ENCODE measurements around the gene MTUS2. TPM values are rescaled to one million over a fixed set of nuclear protein-coding genes. Genes with fewer than 3 reads are reported as not detected.

MTUS2 gene
- total RNA-seq, 1 experiment from 2014 or later, result 1.7 TPM

DNA sequence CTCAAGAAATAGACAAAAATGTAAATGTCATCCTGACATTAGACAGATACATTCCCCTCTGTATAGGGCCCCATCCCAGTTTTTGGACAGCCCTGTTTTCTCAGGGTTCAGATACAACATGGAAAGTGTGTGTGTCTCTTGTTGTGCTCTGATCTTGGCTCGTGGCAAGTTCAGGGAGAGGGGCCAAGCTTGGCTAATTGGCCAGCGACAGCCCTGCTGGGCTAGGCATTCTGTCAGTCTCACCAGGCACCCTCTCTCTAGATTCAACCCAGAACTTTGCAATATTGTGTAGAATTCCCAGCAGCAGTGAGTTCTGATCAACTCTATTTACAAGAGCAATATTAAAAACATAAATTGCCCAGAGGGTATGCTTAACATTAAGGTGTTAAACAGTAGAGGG is 30.1 kb downstream of the MTUS2 start:
- H3K27me3 ChIP-seq (replicated peaks; ENCODE audit: control insufficient read depth, insufficient read depth, low read length), result peaks cover 3% of the 10 kb centered on the region; the same call in 1 of the 2 replicates
- ChIA-PET CTCF (no interaction called here), POLR2A (no interaction called here)
- Mint-ChIP-seq H3K4me3 (ENCODE audit: unreplicated experiment) (no peak overlapping the region), H3K36me3 (ENCODE audit: insufficient read depth, unreplicated experiment) (no peaks in the 10 kb centered on the region), H3K27ac (ENCODE audit: unreplicated experiment) (no peak overlapping the region), H3K4me1 (ENCODE audit: low read depth, unreplicated experiment) (no peaks in the 10 kb centered on the region), H3K9me3 (ENCODE audit: unreplicated experiment) (no peaks in the 10 kb centered on the region), H3K27me3 (ENCODE audit: insufficient read depth, unreplicated experiment) (peaks cover 20% of the 10 kb centered on the region)
- intact Hi-C loops (cut with micrococcal nuclease; ENCODE audit: unreplicated experiment), result no loop called here
- no peaks in the 10 kb centered on the region for H3K9me3 ChIP-seq
- H3K4me1 ChIP-seq, result no peaks in the 10 kb centered on the region
- no peak overlapping the region for H3K4me3 ChIP-seq (ENCODE audit: low read depth, low read length)
- H3K36me3 ChIP-seq (ENCODE audit: control insufficient read depth, insufficient read depth, low read length), result no peaks in the 10 kb centered on the region
- BruUV-seq (replicated peaks), result no TSS peak
- no peak for DNase-seq
- TF ChIP-seq CTCF (IDR thresholded peaks at IDR 0.05; ENCODE audit: insufficient read depth in 1 of 2, low read depth in 1 of 2, low read length in 1 of 2, severe bottlenecking in 1 of 2, unreplicated experiment in 1 of 2), result no peak

GRCh38 chr13:28851422-28851821 is 31.3 kb downstream of the MTUS2 start:
- no peak for DNase-seq
- intact Hi-C loops (cut with micrococcal nuclease; ENCODE audit: unreplicated experiment), result no loop called here
- Mint-ChIP-seq H3K4me3 (ENCODE audit: unreplicated experiment) (no peak overlapping the region), H3K9me3 (ENCODE audit: unreplicated experiment) (no peaks in the 10 kb centered on the region), H3K36me3 (ENCODE audit: insufficient read depth, unreplicated experiment) (no peaks in the 10 kb centered on the region), H3K27me3 (ENCODE audit: insufficient read depth, unreplicated experiment) (peaks cover 20% of the 10 kb centered on the region), H3K27ac (ENCODE audit: unreplicated experiment) (no peak overlapping the region), H3K4me1 (ENCODE audit: low read depth, unreplicated experiment) (no peaks in the 10 kb centered on the region)
- H3K27me3 ChIP-seq (replicated peaks; ENCODE audit: control insufficient read depth, insufficient read depth, low read length), result peaks cover 6% of the 10 kb centered on the region
- no peaks in the 10 kb centered on the region for H3K36me3 ChIP-seq (ENCODE audit: control insufficient read depth, insufficient read depth, low read length)
- CTCF ChIA-PET, result no interaction called here
- H3K4me3 ChIP-seq (ENCODE audit: low read depth, low read length), result no peak overlapping the region
- BruUV-seq (replicated peaks), result no TSS peak
- H3K9me3 ChIP-seq, result no peaks in the 10 kb centered on the region
- no peak for TF ChIP-seq CTCF (IDR thresholded peaks at IDR 0.05; ENCODE audit: insufficient read depth in 1 of 2, low read depth in 1 of 2, low read length in 1 of 2, severe bottlenecking in 1 of 2, unreplicated experiment in 1 of 2)
- POLR2A ChIA-PET, result no interaction called here
- H3K4me1 ChIP-seq, result no peaks in the 10 kb centered on the region

DNA sequence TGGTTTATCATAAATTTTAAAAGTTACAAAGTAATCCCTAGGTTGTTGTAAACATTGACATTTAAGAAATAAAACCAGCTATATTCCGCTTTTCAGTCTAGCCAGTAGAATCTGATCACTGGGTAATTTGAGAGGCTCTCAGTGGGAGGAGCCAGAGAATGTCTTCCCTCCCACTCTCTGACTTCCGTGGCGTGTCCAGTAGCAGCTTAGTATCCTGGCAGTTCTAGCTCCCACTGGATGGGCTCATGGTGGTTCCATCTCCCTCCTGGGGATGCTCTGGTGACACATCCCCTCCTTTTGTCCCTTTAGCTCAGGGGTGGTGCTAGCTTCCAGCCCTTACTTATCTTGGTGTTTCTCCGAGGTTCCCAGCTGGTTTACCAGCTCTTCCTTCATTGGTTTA is 34.5 kb downstream of the MTUS2 start:
- H3K27ac Mint-ChIP-seq (ENCODE audit: unreplicated experiment), result no peak overlapping the region
- TF ChIP-seq CTCF (IDR thresholded peaks at IDR 0.05; ENCODE audit: insufficient read depth in 1 of 2, low read depth in 1 of 2, low read length in 1 of 2, severe bottlenecking in 1 of 2, unreplicated experiment in 1 of 2), result no peak
- BruUV-seq (replicated peaks), result no TSS peak
- CTCF ChIA-PET, result no interaction called here
- peaks cover 22% of the 10 kb centered on the region for H3K27me3 Mint-ChIP-seq (ENCODE audit: insufficient read depth, unreplicated experiment)
- no peaks in the 10 kb centered on the region for H3K9me3 ChIP-seq
- H3K4me1 Mint-ChIP-seq (ENCODE audit: low read depth, unreplicated experiment), result no peaks in the 10 kb centered on the region
- H3K4me1 ChIP-seq, result no peaks in the 10 kb centered on the region
- no peak overlapping the region for H3K4me3 Mint-ChIP-seq (ENCODE audit: unreplicated experiment)
- DNase-seq, result no peak
- no peaks in the 10 kb centered on the region for H3K36me3 Mint-ChIP-seq (ENCODE audit: insufficient read depth, unreplicated experiment)
- POLR2A ChIA-PET, result no interaction called here
- peaks cover 6% of the 10 kb centered on the region for H3K27me3 ChIP-seq (replicated peaks; ENCODE audit: control insufficient read depth, insufficient read depth, low read length)
- H3K4me3 ChIP-seq (ENCODE audit: low read depth, low read length), result no peak overlapping the region
- intact Hi-C loops (cut with micrococcal nuclease; ENCODE audit: unreplicated experiment), result no loop called here
- no peaks in the 10 kb centered on the region for H3K36me3 ChIP-seq (ENCODE audit: control insufficient read depth, insufficient read depth, low read length)
- no peaks in the 10 kb centered on the region for H3K9me3 Mint-ChIP-seq (ENCODE audit: unreplicated experiment)
